Prostate gland (tissue), 2 donors: ENCODE results near the gene SYT2.
"Not testable (repeated sequence)": the region's sequence is repeated elsewhere in the genome, so short reads cannot be mapped to it uniquely, and the experiment has no call there.

Experiments
- POLR2A ChIP-seq: fragments of 450-650 bp; IDR thresholded peaks from one replicate; pipeline ENCODE4 v1.6.1; 2016; ENCODE audit warnings: antibody characterized with exemption, mild to moderate bottlenecking
- POLR2AphosphoS5 ChIP-seq: sonication (generic); formaldehyde crosslinking; IDR thresholded peaks from one replicate; pipeline ENCODE4 v1.6.1; 2017; ENCODE audit warnings: antibody characterized with exemption
- TF ChIP-seq, protein P1 (sequence below), 4 experiments: fragments of 200-600 bp in 2 of 4; fragments of 450-650 bp in 2 of 4; sonication (generic) in 2 of 4; IDR thresholded peaks; 1 replicate in 3 of 4; 2 replicates in 1 of 4; pipeline ENCODE4 v1.5.1; 2016 to 2019; ENCODE audit warnings: antibody characterized with exemption in 4 of 4, mild to moderate bottlenecking in 2 of 4, moderate library complexity in 2 of 4

- TF ChIP-seq, protein P1, sequence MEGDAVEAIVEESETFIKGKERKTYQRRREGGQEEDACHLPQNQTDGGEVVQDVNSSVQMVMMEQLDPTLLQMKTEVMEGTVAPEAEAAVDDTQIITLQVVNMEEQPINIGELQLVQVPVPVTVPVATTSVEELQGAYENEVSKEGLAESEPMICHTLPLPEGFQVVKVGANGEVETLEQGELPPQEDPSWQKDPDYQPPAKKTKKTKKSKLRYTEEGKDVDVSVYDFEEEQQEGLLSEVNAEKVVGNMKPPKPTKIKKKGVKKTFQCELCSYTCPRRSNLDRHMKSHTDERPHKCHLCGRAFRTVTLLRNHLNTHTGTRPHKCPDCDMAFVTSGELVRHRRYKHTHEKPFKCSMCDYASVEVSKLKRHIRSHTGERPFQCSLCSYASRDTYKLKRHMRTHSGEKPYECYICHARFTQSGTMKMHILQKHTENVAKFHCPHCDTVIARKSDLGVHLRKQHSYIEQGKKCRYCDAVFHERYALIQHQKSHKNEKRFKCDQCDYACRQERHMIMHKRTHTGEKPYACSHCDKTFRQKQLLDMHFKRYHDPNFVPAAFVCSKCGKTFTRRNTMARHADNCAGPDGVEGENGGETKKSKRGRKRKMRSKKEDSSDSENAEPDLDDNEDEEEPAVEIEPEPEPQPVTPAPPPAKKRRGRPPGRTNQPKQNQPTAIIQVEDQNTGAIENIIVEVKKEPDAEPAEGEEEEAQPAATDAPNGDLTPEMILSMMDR (IDR thresholded peaks at IDR 0.05), result not testable (repeated sequence)
- TF ChIP-seq POLR2A, POLR2AphosphoS5: not testable (repeated sequence)
These were observed 163.9 kb downstream of the SYT2 start for GRCh38 chr1:202546377-202546776.
